ENCODE results near the gene SCO2.
"Not testable (repeated sequence)": the region's sequence is repeated elsewhere in the genome, so short reads cannot be mapped to it uniquely, and the experiment has no call there.

SCO2 gene

DNA sequence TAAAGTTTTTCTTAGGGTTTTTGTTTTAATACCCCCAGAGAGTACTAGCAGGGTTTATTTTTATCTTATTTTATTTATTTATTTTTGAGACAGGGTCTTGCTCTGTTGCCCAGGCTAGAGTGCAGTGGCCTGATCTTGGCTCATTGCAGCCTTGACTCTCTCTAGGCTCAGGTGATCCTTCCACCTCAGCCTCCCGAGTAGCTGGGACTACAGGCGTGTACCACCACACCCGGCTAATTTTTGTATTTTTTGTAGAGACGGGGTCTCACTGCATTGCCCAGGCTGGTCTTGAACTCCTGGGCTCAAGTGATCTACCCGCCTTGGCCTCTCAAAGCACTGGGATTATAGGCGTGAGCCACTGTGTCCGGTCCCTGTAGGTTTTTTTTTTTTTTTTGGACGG lies 5.2 kb downstream of the SCO2 start:
- DNase-seq (ENCODE audit: low spot score), result not testable (repeated sequence)

DNA sequence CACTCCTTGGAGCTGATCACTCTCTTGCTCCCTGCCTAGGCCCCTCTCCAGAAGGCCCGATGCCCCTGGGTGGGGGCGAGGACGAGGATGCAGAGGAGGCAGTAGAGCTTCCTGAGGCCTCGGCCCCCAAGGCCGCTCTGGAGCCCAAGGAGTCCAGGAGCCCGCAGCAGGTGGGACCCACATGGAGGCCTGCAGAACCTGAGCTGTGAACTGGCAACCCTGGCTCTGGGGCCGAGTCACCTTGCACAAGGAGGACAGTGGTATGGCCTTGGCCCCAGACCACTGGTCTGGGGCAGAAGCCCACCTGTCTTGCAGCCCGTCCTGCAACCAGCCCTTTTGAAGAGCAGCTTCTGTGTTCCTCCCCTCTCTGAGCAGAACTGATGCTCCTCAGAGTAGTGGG lies 6.2 kb downstream of the SCO2 start:
- no peak for DNase-seq (ENCODE audit: low spot score)

DNA sequence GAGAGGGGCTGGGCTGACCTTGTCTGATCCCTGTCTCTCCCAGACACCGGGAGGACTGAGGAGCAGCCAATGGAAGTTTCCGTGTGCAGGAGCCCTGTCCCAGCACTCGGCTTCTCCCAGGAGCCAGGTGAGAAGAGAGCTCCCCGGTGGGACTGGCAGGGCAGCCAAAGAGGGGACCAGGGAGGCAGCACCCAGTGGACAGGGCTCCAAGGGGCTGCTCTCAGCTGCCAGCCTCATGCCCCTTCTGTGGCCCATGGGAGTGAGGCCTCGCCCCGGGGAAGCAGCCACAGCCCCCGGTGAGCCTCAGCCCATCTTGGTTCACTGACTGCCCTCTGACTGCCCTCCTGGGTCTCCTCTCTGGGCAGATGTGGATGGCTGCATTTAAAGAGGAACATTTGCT lies 6.8 kb downstream of the SCO2 start:
- DNase-seq (ENCODE audit: low spot score), result no peak

DNA sequence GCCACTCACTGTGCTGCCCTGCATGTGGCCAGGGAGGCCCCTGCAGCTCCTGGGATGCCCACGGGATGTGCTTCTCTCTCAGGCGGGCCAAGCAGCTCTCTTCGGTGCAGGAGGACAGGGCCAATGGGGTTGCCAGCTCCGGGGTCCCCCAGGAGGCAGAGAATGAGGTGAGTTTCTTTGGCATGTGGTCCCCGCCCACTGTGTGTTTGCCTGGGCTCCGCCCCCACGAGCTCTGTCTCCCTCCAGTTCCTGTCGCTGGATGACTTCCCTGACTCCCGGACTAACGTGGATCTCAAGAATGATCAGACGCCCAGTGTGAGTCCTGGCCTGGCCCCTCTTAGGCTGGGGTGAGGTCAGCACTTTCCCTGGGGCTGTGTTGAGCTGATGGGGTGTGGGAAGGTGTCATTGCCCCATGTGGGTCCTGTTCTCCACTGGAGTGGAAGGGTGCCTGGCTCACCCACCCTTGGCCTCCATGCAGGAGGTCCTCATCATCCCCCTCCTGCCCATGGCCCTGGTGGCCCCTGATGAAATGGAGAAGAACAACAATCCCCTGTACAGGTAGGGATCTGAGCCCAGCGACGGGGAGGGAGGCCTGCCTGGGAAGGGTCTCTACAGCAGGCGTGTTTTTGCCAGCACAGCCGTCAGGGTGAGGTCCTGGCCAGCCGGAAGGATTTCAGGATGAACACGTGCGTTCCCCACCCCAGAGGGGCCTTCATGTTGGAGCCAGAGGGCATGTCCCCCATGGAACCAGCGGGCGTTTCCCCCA lies 7.7 kb downstream of the SCO2 start:
- DNase-seq (ENCODE audit: low spot score), result no peak

DNA sequence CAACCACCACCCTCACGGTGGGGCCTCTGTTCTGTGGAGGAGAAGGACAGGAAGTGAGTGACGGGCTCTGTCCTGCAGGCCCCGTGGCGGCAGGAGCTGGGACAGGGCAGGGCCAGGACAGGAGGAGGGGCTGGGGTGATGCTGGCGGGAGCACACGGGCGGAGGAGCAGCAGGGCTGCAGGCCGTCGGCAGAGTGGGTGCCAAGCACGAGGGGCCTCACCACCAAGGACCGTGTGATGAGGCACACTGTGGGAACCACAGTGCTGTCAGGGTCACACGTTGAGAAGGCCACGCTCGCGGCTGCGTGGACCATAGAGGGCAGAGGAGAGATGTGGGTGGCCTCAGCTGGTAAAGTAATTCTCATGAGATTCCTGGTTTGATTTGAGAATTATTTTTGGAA lies 8.5 kb downstream of the SCO2 start:
- DNase-seq (ENCODE audit: low spot score), result no peak

DNA sequence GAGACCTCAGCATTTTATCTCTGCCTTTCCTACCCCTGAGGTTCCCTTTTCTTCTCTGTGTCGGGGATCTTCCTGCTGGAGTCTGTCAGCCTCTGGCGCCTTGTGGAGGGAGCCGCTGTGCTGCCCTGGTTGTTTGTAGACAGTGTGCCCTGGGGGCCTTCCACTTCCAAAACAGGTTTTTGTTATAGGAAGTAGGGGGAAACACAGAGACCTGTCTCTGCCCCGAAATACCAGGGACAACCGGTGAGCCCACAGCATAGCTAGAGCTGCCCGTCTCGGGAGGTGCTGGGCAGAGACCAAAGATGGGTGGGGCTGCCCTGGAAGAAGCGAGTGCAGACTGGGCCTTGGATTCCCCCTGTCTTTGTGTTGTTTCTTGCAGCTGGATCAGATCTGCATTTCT lies 9.3 kb downstream of the SCO2 start:
- DNase-seq (ENCODE audit: low spot score), result no peak

DNA sequence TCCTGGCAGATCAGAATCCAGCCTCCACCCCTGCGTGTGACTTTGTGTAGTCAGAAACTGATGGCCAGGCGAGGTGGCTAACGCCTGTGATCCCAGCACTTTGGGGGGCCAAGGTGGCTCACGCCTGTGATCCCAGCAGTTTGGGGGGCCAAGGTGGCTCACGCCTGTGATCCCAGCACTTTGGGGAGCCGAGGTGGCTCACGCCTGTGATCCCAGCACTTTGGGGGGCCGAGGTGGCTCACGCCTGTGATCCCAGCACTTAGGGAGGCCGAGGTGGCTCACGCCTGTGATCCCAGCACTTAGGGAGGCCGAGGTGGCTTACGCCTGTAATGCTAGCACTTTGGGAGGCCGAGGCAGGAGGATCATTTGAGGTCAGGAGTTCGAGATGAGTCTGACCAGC lies 12.2 kb downstream of the SCO2 start:
- no peak for DNase-seq (ENCODE audit: low spot score)

DNA sequence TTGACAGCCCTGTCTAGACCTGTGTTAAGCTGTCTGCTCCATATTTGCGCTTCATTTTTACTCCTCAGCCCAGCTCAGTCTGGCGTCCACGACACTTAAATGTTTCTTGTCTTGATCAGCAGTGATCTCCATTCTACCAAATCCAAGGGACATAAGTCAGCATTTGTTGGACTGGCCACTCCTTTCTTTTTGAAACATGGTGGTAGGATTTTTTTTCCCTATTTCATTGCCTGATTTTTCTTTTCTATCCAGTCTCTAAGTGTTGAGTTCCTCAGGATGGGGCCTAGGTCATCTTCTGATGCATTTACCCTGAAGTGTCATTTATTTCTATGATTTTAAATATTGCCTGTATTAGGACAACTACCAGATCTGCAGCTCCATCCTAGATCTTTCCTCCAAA lies 16.5 kb downstream of the SCO2 start:
- DNase-seq (ENCODE audit: low spot score), result peak; percentile 41

DNA sequence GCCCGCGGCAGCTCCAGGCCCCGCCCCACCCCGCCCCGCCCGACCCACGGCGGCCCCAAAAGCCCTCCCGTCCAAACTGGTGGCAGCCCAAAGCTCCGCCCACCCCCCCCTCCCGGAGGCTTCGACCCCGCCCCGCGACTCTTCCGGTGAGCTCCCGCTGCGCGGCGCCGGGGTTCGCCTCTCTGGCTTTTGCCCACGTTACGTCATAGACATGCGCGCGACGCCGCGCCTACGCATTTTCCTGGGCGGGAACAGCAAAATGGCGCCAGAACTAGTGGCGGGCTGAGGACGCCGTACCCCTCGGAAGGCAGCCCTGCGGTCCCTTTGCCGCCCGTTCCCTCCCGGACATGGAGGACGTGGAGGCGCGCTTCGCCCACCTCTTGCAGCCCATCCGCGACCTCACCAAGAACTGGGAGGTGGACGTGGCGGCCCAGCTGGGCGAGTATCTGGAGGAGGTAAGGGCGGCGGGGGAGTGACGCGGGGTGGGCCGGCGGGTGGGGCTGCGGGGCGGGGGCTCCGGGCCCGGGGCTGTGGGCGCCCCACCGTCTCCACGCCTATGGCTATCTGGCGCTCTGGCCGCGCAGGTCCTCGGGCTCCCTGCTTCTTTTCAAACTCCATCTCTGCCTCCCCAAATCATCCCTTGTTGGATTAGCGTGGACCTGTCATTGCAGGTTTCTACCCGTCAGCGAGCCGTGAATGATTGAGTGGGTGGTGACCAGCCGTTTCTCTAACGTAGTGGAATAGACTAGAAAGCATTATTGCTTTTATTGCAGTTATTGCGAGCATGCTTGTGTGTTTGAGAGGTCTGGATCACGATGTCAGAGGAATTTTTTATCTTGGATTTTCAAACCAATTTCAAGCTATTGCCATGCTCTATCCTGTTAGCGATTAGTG lies 17.2 kb downstream of the SCO2 start, which contains the start of gene NCAPH2:
Gene NCAPH2, plus strand, starts transcription at position 234 of the 894 bp plus-strand sequence. Its CDS starts 114 bp downstream, at position 348.
- DNase-seq (ENCODE audit: low spot score), result no peak

DNA sequence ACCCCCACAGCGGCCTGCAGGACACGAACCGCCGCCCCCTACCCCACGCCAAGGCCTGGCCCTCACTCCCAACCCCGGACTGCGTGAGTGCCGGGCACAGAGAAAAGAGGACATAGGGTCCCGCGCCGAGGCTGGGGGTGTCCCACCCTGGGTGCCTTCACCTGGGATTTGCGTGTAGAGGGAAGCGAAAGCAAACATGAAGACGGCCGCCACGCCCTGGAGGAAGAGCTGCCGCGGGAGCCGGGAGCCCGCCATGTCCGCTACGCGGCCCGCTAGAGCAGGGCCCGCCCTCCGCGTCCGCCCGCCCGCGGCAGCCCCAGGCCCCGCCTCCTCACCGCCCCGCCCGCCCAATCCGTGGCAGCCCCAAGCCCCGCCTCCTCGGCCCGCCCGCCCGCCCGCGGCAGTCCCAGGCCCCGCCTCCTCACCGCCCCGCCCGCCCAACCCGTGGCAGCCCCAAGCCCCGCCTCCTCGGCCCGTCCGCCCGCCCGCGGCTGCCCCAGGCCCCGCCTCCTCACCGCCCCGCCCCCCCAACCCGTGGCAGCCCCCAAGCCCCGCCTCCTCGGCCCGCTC lies 17.9 kb downstream of the SCO2 start, which contains the start of gene LMF2:
Gene LMF2, minus strand, starts transcription at position 282 of the 570 bp plus-strand sequence. Its CDS starts 27 bp downstream, at position 255.
- peak; percentile 99 for DNase-seq (ENCODE audit: low spot score)

DNA sequence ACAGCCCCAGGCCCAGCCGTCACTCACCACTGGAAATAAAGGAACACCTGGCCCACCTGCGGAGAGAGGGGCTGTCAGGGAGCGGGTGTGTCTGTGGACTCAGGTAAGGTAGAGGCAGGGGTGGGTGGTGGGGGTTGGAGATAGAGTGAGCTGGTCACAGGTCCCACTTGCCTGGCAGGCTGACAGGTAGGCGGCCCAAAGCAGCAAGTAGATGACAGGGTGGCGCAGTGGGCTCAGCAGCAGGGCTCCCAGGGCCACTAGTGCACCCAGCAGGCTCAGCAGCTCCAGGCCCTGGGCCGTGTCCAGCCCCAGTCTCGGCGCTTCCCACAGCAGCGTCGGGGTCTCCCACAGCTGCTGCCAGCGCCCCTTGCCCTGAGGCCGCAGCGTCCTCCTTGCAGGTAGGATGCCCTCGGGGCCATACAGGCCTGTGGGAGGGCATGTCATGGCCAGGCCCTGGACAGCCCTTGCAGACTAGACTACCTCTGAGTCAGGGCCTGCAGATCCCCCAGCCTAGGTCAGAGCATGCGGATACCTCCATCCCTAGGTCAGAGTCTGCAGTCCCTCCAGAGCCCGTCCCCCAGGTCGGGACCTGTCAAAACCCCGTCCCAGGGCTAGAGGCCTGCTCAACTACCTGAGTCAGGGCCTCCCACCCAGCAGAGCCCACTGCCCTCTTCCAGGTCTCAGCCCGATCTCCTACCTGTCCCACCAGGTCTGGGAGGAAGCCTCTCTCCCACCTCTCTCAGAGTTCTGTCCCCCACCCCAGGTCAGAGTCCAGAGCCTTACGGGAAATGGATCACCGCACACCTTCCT lies 18.6 kb downstream of the SCO2 start:
- DNase-seq (ENCODE audit: low spot score), result peak; percentile 59

DNA sequence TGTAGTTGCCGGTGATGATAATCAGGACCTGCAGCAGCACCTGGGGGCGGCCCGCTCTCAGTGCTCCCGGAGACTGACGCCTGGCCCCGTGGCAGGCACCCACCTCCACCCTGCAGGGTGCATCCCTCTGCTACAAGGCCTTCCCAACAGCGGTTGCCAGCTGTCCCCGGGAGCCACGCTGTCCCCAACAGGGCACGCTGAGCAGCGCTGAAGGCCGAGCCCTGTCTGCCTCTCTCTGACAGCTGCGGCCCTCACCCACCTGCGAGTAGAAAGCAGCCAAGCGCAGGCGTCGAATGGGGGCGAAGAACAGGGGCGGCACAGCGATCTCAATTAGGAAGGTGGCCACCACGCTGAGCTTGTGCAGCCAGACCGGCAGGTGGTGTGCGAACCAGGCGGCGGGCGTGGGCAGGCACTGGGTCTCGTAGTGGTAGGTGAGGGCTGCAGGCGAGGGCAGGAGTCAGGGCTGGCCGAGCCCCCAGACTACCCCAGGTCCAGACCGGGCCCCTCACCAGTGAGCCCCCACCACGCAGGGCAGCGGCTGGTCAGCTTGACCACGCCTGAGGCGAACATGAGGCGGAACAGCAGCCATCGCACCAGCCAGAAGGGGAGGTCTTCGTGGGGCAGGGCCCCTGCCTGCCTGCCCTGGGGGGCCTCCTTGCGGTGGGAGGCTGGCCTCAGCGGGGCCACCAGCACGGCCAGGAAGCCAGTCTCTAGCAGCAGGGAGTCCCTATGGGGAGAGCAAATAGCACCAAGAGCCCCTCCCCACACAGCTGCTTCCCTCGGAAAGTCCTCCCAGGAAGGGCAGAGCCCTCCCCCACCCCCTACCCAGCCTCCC lies 19.4 kb downstream of the SCO2 start:
- DNase-seq (ENCODE audit: low spot score), result peak; percentile 52

DNA sequence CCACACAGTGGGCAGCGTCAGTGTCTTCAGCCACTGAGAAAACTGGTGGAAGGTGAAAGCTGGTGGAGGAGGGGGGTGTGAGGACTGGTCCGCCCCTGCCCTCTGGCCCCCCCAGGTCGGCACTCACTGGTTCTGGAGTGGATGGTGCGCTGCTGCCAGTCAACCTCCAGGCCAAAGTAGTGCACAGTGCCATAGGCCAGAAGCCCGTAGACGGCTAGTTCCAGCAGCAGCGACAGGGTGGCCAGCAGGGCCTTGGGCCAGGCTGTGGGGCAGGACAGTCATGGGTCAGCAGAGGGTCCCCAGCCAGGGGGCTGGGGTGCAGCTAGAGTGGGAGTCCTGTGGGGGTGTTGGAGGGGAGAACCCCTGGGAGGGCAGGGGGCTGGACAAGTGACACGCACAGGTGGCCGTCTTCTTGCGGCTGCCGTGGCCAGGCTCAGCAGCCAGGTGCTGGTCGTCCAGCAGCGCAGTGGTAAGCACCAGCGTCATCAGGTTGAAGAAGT lies 20.1 kb downstream of the SCO2 start:
- DNase-seq (ENCODE audit: low spot score), result peak; percentile 39

DNA sequence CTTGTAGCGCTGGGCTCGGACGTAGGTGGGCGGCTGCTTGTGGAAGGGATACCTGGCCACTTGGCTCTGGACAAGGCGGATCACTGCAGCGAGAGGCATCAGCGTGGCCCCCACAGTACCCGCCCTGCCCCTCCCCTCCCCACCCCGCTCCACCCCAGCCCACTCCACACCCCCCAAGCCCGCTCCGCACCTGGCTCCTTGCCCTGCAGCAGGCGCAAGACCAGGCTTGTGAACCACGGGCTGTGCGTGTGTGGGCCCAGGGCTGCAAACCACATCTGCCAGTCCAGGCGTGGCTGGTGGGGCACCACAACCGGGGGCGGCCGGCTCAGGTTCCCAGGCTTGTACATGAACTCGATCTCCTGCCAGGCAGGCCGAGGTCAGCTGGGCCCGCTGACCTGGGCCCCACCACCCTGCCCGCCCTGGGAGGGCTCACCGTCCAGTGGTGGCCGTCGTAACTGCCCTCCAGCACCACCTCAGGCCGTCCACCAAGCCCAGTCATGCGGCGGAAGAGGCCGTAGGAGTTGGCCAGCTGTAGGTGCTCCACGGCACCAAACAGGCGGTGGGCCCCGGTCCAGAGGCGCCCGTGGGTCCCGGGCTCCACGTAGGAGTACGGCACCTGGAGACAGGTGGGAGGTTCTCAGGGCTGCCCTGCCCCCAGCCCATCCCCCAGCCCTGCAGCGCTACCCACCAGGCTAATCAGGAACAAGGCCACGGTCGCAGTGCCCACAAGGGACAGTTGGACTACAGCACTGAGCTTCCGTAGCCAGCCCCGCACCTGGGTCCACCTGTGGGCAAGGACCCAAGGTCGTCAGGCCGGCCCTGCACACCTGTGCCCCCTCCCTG lies 20.8 kb downstream of the SCO2 start:
- peak; percentile 43 for DNase-seq (ENCODE audit: low spot score)

DNA sequence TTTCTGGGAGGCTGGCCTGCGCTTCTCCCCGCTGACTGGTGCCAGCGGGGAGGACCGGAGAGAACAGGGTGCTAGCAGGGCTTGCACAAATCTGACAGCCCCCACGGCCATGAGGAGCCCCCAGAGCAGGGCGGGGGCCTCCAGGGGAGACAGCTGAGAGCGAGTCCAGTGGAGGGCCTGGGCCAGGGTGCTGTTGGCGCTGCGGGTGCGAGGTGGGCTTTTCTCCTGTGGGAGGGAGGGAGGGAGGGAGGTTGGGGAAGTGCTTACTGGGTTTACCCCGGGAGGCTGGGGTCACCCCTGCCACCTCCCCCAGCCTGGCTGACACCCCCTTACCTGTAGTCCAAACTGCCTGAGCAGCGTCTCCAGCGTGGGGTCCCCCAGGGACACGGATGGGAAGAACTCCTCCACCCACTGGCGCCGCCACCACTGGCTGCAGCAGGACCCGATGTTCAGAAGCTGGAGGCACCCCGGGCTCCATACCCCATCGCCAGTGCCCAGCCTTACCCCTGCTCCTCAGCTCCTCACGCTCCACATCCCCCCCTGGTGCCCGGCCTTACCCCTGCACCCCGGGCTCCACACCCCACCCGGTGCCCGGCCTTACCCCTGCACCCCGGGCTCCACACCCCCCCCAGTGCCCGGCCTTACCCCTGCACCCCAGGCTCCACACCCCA lies 21.8 kb downstream of the SCO2 start:
- peak; percentile 49 for DNase-seq (ENCODE audit: low spot score)

DNA sequence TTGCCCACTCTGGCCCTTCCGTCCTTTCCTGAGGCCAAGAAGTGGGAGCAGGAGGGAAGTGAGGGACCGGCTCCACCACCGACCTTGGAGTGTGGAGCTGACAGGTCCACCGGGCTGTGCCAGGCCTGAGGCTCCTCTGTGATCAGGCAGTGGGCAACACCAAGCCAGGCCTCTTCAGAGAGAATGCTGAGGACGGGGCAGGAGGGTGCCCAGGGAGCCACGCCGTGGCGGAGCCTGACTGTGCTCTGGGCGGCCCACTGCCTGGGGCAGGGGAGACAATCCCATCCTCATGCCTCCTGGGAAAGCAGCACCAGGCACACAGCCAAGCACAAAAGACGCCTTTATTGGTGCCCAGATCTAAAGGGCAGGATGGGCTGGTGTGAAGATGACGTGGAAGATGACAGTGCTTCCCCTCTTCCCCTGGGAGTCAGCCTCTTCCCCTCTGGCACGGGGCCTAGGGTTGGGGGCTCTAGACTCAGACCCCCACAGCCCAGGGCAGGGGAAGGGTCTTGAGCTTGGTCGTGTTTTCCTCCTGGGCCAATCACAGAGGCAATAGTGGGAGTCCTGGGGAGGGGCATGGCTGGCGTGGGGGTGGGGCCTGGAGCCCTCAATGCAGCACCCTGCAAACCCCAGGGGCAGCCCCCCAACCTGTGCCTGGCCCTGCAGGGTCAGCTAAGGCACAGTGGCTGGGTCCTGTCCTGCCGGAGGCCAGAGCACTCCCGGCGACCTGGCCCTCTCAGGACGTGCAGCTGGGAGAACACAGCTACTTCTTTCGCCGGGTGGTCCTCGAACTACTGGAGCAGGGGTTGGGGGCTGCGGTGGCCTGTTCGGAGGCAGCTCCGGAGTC lies 22.5 kb downstream of the SCO2 start:
- DNase-seq (ENCODE audit: low spot score), result peak; percentile 42

DNA sequence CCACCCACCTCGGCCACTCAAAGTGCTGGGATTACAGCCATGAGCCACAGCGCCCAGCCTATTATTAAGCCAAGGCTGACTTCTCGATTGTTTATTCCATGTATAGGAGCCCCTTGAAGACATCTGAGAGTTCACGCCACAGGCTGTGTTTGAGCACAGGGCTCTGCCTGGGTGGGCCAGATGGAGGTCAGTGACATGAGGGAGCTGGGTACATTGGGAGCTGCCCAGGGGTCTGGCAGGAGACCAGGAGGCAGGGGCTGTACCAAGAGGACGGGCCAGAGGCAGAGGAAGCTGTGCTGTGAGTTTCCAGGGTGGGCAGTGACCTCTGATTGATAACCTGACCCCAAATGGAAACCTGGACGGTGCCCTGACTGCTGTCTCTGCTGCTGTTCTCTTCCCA lies 23.3 kb downstream of the SCO2 start:
- no peak for DNase-seq (ENCODE audit: low spot score)

DNA sequence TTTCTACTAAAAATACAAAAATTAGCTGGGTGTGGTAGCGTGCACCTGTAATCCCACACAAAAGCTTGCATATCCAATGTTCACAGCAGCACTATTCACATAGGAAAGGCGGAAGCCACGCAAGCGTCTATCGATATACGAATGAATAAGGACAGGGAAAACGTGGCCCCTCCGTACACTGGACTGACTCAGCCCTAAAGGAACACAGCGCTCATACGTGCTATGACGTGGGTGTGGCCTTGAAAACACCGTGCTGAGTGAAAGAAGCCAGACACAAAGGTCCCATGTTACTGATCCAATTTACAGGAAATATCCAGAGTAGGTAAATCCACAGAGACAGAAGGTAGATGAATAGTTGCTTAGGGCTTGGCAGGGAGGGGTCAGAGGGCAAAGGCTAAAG lies 24.9 kb downstream of the SCO2 start:
- no peak for DNase-seq (ENCODE audit: low spot score)

All from ecto neural progenitor cell (in vitro differentiated cells).